ENCODE results near the gene TMEM151B.

DNA sequence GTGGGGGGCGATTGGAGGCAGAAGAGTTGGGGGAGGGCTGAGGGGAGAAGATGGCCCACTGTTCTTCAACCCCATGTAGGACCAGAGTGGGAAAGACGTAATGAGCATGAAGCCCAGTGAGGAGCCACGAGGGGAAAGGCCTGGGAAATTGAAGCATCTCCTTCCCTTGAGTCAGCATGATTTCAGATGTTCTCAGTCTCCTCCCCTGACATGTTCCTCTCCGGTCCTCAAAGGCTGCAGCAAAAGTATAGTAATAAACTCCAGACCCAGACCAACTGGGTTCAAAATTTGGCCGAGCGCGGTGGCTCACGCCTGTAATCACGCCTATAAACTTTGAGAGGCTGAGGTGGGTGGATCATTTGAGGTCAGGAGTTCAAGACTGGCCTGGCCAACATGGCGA is 3.0 kb upstream of the TMEM151B start:
- TF ChIP-seq CEBPB (IDR thresholded peaks at IDR 0.05) (no peak), TEAD4 (IDR thresholded peaks at IDR 0.05) (no peak), YY1 (IDR thresholded peaks at IDR 0.05; ENCODE audit: low read depth) (no peak), CREB1 (IDR thresholded peaks at IDR 0.05; ENCODE audit: low read depth) (no peak), TCF12 (IDR thresholded peaks at IDR 0.05; ENCODE audit: low read depth) (no peak)
- TF ChIP-seq, protein P1, sequence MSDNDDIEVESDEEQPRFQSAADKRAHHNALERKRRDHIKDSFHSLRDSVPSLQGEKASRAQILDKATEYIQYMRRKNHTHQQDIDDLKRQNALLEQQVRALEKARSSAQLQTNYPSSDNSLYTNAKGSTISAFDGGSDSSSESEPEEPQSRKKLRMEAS (IDR thresholded peaks at IDR 0.05): no peak
